ENCODE data around the gene MVP. TPM values are rescaled to one million over a fixed set of nuclear protein-coding genes. Genes with fewer than 3 reads are reported as not detected.

Gene MVP
- total and polyA plus RNA-seq, 4 donors: 150 to 322 (median 253) TPM

- peaks cover 0 to 4% (median 0%) of the 10 kb centered on the region in 4 donors for H3K9me3 ChIP-seq (ENCODE audit: control insufficient read depth in 4 of 4, insufficient read depth in 3 of 4, low read length in 3 of 4)
- H3K36me3 ChIP-seq (ENCODE audit: control insufficient read depth in 4 of 4, insufficient read depth in 4 of 4, low read length in 4 of 4): no peaks in the 10 kb centered on the region
- no peak for ATAC-seq (ENCODE audit: insufficient read depth, low FRiP score)
- peaks cover 0 to 2% (median 0%) of the 10 kb centered on the region in 3 donors for H3K27me3 ChIP-seq (ENCODE audit: control insufficient read depth in 3 of 3, insufficient read depth in 3 of 3, low read length in 2 of 3)
- no peak overlapping the region for H3K4me3 ChIP-seq
- H3K4me1 ChIP-seq (ENCODE audit: control insufficient read depth in 5 of 5, insufficient read depth in 5 of 5, low read length in 5 of 5): peaks cover 0 to 1% (median 0%) of the 10 kb centered on the region in 5 donors
- no peak overlapping the region for H3K9ac ChIP-seq (ENCODE audit: insufficient read depth in 1 of 2, low read length in 2 of 2)
- TF ChIP-seq CTCF (IDR thresholded peaks at IDR 0.05; ENCODE audit: control extremely low read depth, extremely low read depth): no peak
- 81 to 85% methylated on average over 6 of the region's 6 CpGs for WGBS, 2 donors
- H3K27ac ChIP-seq (ENCODE audit: low read depth in 1 of 2, low read length in 1 of 2): no peak overlapping the region
- DNase-seq: no peak
Observed at GRCh38 chr16:29892458-29892813, 72.2 kb downstream of the MVP start.

GRCh38 chr16:29893553-29893952 is 73.3 kb downstream of the MVP start:
- Histone ChIP-seq H3K9ac (ENCODE audit: insufficient read depth in 1 of 2, low read length in 2 of 2) (no peak overlapping the region), H3K4me1 (ENCODE audit: control insufficient read depth in 5 of 5, insufficient read depth in 5 of 5, low read length in 5 of 5) (peaks cover 0 to 3% (median 0%) of the 10 kb centered on the region in 5 donors), H3K27me3 (ENCODE audit: control insufficient read depth in 3 of 3, insufficient read depth in 3 of 3, low read length in 2 of 3) (peaks cover 0 to 7% (median under 1%) of the 10 kb centered on the region in 3 donors), H3K4me3 (no peak overlapping the region), H3K9me3 (ENCODE audit: control insufficient read depth in 4 of 4, insufficient read depth in 3 of 4, low read length in 3 of 4) (peaks cover 0 to 2% (median 0%) of the 10 kb centered on the region in 4 donors), H3K27ac (ENCODE audit: low read depth in 1 of 2, low read length in 1 of 2) (no peak overlapping the region), H3K36me3 (ENCODE audit: control insufficient read depth in 4 of 4, insufficient read depth in 4 of 4, low read length in 4 of 4) (no peaks in the 10 kb centered on the region)
- no peak for ATAC-seq (ENCODE audit: insufficient read depth, low FRiP score)
- WGBS, 2 donors: 86 to 88% methylated on average over 3 of the region's 3 CpGs
- no peak for DNase-seq
- TF ChIP-seq CTCF (IDR thresholded peaks at IDR 0.05; ENCODE audit: control extremely low read depth, extremely low read depth): no peak

GRCh38 chr16:29894352-29894751 is 74.1 kb downstream of the MVP start:
- no peak overlapping the region for H3K27ac ChIP-seq (ENCODE audit: low read depth in 1 of 2, low read length in 1 of 2)
- no peak overlapping the region for H3K4me3 ChIP-seq
- peaks cover 0 to 8% (median 6%) of the 10 kb centered on the region in 3 donors for H3K27me3 ChIP-seq (ENCODE audit: control insufficient read depth in 3 of 3, insufficient read depth in 3 of 3, low read length in 2 of 3)
- no peaks in the 10 kb centered on the region for H3K36me3 ChIP-seq (ENCODE audit: control insufficient read depth in 4 of 4, insufficient read depth in 4 of 4, low read length in 4 of 4)
- DNase-seq: no peak
- H3K4me1 ChIP-seq (ENCODE audit: control insufficient read depth in 5 of 5, insufficient read depth in 5 of 5, low read length in 5 of 5): peaks cover 0 to 5% (median 0%) of the 10 kb centered on the region in 5 donors
- no peak for TF ChIP-seq CTCF (IDR thresholded peaks at IDR 0.05; ENCODE audit: control extremely low read depth, extremely low read depth)
- H3K9me3 ChIP-seq (ENCODE audit: control insufficient read depth in 4 of 4, insufficient read depth in 3 of 4, low read length in 3 of 4): peaks cover 0 to 2% (median 0%) of the 10 kb centered on the region in 4 donors
- H3K9ac ChIP-seq (ENCODE audit: insufficient read depth in 1 of 2, low read length in 2 of 2): no peak overlapping the region
- 71 to 82% methylated on average over 4 of the region's 4 CpGs for WGBS, 2 donors
- no peak for ATAC-seq (ENCODE audit: insufficient read depth, low FRiP score)

GRCh38 chr16:29896841-29897240 is 76.6 kb downstream of the MVP start:
- Histone ChIP-seq H3K4me1 (ENCODE audit: control insufficient read depth in 5 of 5, insufficient read depth in 5 of 5, low read length in 5 of 5) (peaks cover 0 to 14% (median 4%) of the 10 kb centered on the region in 5 donors), H3K4me3 (no peak overlapping the region), H3K9ac (ENCODE audit: insufficient read depth in 1 of 2, low read length in 2 of 2) (no peak overlapping the region), H3K27me3 (ENCODE audit: control insufficient read depth in 3 of 3, insufficient read depth in 3 of 3, low read length in 2 of 3) (peaks cover 0 to 14% (median 8%) of the 10 kb centered on the region in 3 donors), H3K36me3 (ENCODE audit: control insufficient read depth in 4 of 4, insufficient read depth in 4 of 4, low read length in 4 of 4) (no peaks in the 10 kb centered on the region), H3K9me3 (ENCODE audit: control insufficient read depth in 4 of 4, insufficient read depth in 3 of 4, low read length in 3 of 4) (peaks cover 0 to 2% (median 0%) of the 10 kb centered on the region in 4 donors), H3K27ac (ENCODE audit: low read depth in 1 of 2, low read length in 1 of 2) (no peak overlapping the region)
- ATAC-seq (ENCODE audit: insufficient read depth, low FRiP score) (no peak), DNase-seq (no peak)
- TF ChIP-seq CTCF (IDR thresholded peaks at IDR 0.05; ENCODE audit: control extremely low read depth, extremely low read depth): no peak
- 48 to 53% methylated on average over 14 to 15 of the region's 15 CpGs for WGBS, 2 donors
